Activated naive CD4-positive, alpha-beta T cell (primary cell): ENCODE data around the gene HEXD.
"Not testable (repeated sequence)": the region's sequence is repeated elsewhere in the genome, so short reads cannot be mapped to it uniquely, and the experiment has no call there.

ENCODE experiments used
- DNase-seq, 4 experiments: peaks; one replicate each; lab custom pipeline; 2025; lab: John Stamatoyannopoulos, UW

HEXD gene

DNA sequence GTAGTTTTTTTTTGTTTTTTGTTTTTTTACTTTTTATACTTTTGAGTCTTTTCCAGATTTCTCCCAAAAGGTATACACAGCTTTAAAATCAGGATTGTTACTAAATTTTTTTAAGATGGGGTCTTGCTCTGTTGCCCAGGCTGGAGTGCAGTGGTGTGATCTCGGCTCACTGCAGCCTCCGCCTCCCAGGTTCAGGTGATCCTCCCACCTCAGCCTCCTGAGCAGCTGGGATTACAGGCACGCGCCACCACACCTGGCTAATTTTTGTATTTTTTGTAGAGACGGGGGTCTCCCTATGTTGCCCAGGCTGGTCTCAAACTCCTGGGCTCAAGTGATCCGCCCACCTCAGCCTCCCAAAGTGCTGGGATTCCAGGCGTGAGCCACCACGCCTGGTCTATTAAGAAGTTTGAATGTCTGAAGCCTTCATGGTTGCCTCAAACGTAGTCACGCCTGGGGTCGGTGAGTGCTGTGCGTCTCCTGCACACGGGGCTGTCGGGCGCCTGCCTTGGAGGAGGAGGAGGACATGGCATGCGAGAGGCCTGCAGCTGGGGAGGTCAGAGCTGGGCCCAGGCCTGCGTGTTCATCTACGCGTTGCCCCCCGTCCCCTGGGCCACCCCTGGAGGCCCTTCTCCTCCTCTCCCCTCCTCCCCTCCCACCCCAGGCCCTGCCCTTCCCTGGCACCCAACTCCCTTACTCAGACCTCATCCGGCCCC, 35.8 kb upstream of the HEXD start:
- DNase-seq, result not testable (repeated sequence)

- DNase-seq, result no peak
Observed at GRCh38 chr17:82382933-82383255, 35.3 kb upstream of the HEXD start.

DNA sequence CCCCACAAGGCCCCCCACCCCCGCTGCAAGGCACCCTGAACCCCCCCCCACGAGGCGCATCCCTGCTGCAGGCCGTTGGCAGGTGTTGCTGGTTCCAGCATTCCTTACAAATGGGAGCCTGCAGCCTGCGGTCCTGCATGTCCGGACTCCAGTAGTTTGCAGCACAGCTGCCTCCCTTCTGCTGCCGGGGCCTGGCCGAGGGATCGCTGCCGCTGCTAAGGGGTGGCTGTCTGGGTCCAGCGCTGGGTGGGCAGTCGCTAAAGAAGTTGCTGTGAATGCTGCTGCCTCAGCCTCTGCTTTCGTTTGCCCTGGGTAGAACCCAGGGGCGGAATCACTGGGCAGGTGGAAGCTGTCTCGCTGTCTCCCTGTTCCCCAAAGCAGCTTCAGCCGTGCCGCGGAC, 34.7 kb upstream of the HEXD start:
- no peak for DNase-seq

DNA sequence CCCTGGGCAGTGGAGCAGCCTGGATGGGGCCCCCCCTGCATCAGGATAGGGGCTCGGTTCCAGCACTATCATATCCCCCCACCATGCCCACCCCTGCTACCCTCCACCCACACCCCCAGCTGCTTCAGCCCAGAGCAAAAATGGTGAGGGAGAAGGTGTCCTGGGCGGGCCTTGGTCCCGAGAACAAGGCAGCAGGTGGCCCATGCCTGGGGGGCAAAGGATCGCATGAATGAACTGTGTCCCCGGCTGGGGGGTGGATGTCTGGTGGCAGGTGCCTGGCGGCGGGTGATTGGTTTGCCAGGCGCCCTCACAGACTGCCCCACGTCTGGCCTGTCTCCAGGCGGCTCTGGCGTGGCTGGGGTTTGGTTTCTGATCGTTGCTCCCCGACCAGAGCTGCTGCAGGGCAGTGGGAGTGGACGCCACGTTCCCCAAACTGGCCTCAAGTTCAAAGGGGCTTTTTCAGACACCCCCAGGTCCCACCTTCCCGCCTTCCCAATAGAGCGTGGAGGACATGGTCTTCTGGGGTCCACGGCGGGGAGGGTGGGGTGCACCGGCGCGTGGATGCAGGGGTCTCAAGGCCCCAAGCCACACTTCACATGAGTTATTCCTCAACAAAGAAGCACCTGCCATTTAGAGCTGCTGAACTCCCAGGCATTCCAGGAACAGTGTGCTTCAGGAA, 34.0 kb upstream of the HEXD start:
- no peak for DNase-seq

DNA sequence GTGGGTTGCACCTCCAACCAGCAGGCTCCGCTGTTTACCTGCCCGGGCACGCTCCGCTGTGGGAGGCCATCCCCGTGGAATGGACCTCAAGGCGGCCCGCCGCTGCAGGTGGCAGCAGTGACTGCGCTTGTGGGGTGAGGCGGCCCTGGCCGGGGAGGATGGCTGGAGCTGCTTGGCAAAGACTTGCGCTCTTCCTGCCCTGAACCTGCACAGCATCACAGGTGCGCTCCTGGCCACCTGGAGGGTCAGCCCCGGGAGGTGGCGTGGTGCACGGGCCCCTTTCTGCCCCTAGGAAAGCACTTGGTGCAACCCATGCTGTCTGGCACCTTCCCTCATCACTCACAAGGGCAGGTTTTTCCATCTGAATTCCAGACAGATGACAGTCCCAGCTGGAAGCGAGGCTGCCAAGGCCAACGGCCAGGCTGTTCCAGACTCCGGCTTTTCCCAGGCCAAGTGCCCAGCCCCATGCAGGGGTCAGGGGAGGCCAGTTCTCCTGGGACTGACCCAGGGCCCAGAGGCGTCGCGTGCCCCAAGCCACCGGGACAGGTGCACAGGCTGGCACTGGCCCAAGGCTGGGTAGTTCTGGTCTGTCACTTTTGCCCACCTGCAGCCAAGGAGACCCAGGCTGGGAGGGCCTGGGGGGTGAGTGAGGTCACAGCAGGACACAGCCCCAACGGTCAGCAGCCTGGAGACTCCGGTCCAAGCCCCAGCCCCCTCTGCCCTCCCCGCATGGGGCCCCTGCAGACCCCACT, 33.2 kb upstream of the HEXD start:
- no peak for DNase-seq

DNA sequence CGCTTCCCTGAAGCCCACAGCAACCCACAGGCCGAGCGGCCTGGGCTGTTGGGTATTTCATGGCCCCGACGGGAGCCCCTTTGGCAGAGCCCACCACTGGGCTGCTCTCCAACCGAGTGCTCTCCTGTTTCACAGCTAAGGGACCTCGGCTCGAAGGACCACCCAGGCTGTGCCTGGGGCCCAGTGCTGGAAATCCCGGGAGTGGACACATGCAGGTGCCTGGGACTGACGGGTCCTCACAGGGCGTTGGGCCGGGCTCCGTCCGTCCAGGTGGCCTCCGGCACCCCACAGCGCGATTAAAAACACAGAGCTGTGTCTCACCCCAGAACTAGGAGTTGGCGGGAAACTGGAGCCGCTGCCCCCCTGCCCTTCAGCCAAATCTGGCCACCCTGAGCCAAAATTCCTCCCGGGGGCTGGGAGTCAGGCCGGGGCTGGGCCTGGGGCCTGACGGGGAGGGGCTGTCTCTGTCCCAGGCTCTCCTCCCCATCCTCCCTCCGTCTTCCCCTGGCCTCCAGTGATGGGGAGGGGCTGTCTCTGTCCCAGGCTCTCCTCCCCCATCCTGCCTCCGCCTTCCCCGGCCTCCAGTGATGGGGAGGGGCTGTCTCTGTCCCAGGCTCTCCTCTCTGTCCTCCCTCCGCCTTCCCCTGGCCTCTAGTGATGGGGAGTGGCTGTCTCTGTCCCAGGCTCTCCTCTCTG, 32.4 kb upstream of the HEXD start:
- no peak for DNase-seq

DNA sequence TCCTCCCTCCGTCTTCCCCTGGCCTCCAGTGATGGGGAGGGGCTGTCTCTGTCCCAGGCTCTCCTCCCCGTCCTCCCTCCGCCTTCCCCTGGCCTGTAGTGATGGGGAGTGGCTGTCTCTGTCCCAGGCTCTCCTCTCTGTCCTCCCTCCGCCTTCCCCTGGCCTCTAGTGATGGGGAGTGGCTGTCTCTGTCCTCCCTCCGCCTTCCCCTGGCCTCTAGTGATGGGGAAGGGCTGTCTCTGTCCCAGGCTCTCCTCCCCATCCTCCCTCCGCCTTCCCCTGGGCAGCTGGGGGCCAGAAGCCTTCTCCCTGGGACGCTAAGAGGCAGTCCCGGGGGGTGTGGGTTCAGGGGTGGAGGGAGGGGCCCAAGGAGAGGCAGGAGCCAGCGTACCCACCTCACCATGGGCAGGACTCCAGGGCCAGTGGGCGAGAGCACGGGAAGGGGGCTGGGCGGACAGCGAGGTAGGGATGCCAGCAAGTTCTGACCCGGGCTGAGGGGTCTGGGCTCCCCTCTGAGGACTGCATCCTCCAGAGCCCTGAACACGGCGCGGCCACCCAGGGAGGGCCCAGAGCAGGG, 31.8 kb upstream of the HEXD start:
- no peak for DNase-seq

DNA sequence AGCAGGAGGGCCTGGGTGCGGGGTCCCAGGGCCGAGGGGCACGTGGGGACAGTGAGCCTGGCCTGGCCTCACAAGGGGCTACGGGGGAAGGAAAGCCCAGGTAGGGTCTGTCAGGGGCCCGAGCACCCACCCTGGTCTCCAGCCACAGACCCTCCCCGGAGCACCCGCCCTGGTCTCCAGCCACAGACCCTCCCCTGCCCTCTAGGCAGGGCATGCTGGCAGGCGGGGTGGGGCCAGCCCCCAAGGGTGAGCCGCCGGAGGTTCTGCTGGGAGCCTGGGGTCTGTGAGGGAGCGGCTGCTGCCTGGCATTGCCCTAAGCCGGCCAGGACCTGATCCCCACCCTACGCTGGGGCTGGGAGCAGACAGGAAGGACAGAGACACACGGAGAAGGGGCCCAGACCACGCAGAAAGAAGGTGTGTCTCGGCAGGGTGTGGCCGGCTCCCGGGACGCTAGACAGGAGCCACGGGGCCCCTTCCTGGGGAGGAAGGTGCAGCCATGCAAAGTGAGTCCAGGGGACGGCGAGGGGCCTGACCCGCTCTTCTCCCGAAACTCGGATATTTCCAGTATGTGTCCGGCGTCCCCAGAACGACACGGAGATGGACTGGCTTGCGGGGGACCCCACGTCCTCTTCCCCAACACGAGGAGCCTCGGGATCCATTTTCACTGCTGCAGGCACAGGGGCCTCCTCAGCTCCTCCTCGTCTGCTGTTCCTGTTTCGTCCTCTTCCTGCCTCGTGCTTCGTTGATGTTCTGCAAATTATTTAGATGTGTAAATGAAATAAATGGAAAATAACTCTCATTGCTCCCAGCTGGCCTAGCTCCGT, 31.1 kb upstream of the HEXD start:
- no peak for DNase-seq

GRCh38 chr17:82387705-82388106, 30.4 kb upstream of the HEXD start:
- no peak for DNase-seq

DNA sequence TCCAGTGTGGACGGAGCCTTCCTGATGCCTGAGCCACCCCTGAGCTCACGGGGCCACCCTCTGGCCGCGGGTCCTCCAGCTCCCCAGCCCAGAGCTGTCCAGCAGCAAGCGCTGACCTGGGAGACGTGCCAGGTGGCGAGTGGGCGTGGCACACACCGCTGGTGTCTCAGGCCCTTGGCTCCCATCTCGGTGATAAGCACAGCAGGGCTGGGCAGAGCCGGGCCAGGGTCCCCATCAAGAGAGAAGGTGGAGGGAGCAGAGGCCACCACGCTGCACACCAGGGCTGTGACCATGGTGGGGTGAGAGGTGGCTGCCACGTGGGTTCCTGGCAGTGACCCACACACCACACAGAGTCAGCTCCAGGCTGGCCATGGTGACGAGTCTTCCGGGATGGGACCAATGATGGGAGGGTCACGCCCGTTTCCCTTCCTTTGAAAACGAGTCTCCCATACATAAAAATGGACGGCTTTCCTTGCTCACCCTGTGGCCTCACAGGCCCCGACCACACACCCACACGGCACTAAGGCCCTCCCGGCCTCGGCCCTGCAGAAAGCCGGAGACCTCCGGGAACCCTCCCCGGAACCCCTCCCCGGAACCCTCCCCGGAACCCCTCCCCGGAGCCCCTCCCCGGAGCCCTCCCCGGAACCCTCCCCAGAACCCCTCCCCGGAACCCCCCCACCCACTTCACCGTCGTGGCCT, 29.8 kb upstream of the HEXD start:
- DNase-seq, result no peak

- DNase-seq, result no peak
Observed at GRCh38 chr17:82388922-82389283, 29.2 kb upstream of the HEXD start.

- DNase-seq, result no peak
Observed at GRCh38 chr17:82389379-82389778, 28.8 kb upstream of the HEXD start.

- no peak for DNase-seq
Observed at GRCh38 chr17:82390015-82390859, 27.9 kb upstream of the HEXD start.

DNA sequence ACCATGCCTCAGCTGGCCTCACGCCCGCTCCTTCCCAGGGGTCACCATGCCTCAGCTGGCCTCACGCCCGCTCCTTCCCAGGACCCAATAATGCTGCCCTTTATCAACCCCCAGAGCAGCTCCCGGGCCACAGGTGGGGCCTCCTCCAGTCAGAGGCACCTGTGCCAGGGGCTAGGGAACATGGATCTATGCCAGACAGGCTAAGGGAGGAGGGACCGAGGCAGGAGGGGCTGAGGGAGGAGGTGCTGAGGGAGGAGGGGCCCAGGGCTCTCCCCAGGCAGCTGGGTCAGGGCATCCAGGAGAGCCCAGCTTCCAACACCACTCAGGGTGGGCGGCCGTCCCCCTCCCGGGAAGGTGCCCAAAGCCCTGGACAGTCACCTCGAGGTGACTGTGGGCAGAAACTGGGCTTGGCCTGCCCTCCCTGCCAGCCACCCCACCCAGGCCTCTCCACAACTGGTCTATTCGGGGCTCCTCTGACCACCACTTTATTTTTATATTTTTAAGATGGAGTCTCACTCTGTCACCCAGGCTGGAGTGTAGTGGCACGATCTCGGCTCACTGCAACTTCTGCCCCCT, 27.2 kb upstream of the HEXD start:
- DNase-seq, result no peak

GRCh38 chr17:82391496-82392066, 26.6 kb upstream of the HEXD start:
- DNase-seq, result no peak

DNA sequence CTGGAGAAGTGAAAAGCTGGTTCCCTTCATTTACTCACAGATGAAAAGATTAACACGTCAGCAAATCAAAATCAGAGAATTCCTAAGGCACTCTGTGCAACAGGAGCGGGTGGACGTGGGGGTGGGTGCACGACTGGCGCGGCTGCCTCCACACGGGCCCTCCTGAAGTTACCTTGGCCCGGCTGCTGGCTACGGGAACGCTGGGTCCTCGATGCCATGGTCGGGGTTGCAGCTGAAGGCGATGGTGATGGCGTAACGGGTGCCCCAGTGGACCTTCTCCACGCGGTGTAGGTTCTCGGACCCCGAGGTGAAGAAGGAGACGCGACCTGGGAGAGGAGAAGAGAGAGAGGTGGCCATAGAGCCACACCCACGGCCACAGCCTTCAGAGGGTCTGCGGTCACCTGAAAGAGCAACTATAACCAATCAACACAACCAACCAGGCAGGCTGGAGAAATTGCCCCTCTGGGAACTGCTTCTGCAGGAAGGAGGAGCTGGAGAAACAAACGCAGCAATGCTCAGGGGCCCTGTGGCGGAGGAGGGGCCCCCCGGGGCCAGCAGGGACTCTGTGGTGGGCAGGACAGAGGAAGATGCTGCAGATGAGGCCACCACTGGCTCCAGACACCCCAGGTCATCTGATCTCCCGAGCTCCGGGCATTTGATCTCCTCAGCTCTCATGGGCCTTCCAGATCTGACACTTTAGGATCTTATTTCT, 25.8 kb upstream of the HEXD start:
- no peak for DNase-seq

DNA sequence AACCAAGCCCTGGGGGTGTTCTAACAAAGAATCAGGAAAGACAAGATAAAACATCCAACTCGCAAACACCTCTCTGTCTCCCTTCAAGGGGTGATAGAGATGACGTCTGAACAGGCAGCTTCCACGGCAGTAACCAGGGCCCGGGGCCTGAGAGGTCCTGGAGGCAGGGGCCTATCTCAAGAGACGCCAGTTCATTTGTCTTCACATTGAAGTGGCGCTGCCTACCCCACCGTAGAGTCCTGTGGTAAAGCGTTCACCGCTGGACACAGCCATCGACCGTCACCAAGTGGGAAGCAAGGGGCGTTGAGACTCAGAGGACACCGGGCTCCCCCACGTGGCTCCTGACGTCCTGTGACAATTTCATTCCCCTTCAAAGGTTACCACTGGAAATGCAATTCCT, 25.2 kb upstream of the HEXD start:
- no peak for DNase-seq

- DNase-seq, result no peak
Observed at GRCh38 chr17:82394278-82394677, 23.9 kb upstream of the HEXD start.
